Tibial nerve (tissue), 4 donors: ENCODE measurements around the gene MAG.

ENCODE experiments used
- EP300 ChIP-seq, 2 donors: sonication (generic); formaldehyde crosslinking; IDR thresholded peaks; one replicate each; pipeline ENCODE4 v1.6.1; 2017; ENCODE audit warnings: antibody characterized with exemption in 2 of 2, mild to moderate bottlenecking in 1 of 2
- TF ChIP-seq, protein P1 (sequence below), 5 experiments: fragments of 200-600 bp in 3 of 5; fragments of 450-650 bp in 2 of 5; sonication (generic) in 3 of 5; IDR thresholded peaks; one replicate each; pipeline ENCODE4 v1.5.1; 2016 to 2019; ENCODE audit warnings: antibody characterized with exemption in 5 of 5, mild to moderate bottlenecking in 3 of 5, moderate library complexity in 2 of 5

DNA sequence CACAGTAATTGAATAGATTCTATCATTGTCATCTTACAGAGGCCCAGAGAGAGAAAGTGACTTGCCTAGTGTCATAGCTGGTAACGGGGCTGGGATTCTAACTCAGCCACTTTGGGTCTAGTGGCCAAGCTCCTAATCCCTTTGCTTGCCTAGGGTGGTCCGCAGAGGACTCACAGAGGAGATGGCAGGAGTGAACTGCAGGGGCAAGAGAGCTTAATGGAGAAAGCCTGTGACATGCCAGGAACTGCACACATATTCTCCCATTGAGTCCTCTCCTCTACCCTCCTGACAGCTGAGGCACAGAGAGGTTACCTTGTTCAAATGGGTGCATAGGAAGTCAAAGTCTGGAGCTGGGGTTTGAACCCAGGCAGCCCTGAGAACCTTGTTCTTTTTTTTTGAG lies 40.5 kb upstream of the MAG start:
- TF ChIP-seq, protein P1, sequence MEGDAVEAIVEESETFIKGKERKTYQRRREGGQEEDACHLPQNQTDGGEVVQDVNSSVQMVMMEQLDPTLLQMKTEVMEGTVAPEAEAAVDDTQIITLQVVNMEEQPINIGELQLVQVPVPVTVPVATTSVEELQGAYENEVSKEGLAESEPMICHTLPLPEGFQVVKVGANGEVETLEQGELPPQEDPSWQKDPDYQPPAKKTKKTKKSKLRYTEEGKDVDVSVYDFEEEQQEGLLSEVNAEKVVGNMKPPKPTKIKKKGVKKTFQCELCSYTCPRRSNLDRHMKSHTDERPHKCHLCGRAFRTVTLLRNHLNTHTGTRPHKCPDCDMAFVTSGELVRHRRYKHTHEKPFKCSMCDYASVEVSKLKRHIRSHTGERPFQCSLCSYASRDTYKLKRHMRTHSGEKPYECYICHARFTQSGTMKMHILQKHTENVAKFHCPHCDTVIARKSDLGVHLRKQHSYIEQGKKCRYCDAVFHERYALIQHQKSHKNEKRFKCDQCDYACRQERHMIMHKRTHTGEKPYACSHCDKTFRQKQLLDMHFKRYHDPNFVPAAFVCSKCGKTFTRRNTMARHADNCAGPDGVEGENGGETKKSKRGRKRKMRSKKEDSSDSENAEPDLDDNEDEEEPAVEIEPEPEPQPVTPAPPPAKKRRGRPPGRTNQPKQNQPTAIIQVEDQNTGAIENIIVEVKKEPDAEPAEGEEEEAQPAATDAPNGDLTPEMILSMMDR (IDR thresholded peaks at IDR 0.05): no peak
- TF ChIP-seq EP300 (IDR thresholded peaks at IDR 0.05): no peak
